ENCODE measurements around the gene C10orf90.

C10orf90 gene

GRCh38 chr10:126459032-126459831, 211.3 kb downstream of the C10orf90 start:
- no peak for TF ChIP-seq CTCF (IDR thresholded peaks at IDR 0.05; ENCODE audit: insufficient read depth, low read depth, low read length, missing control alignments)
- H3K4me3 ChIP-seq (ENCODE audit: low read length): no peak overlapping the region
- DNase-seq (ENCODE audit: low read depth): peak; percentile 68

GRCh38 chr10:126458466-126458865, 212.0 kb downstream of the C10orf90 start:
- DNase-seq (ENCODE audit: low read depth): no peak
- no peak for TF ChIP-seq CTCF (IDR thresholded peaks at IDR 0.05; ENCODE audit: insufficient read depth, low read depth, low read length, missing control alignments)
- H3K4me3 ChIP-seq (ENCODE audit: low read length): no peak overlapping the region

GRCh38 chr10:126456632-126457031, 213.9 kb downstream of the C10orf90 start:
- DNase-seq (ENCODE audit: low read depth): no peak
- TF ChIP-seq CTCF (IDR thresholded peaks at IDR 0.05; ENCODE audit: insufficient read depth, low read depth, low read length, missing control alignments): no peak
- no peak overlapping the region for H3K4me3 ChIP-seq (ENCODE audit: low read length)

GRCh38 chr10:126455766-126456405, 214.6 kb downstream of the C10orf90 start:
- TF ChIP-seq CTCF (IDR thresholded peaks at IDR 0.05; ENCODE audit: insufficient read depth, low read depth, low read length, missing control alignments): no peak
- H3K4me3 ChIP-seq (ENCODE audit: low read length): no peak overlapping the region

GRCh38 chr10:126455036-126455765, 215.3 kb downstream of the C10orf90 start:
- H3K4me3 ChIP-seq (ENCODE audit: low read length): no peak overlapping the region
- DNase-seq (ENCODE audit: low read depth): no peak
- TF ChIP-seq CTCF (IDR thresholded peaks at IDR 0.05; ENCODE audit: insufficient read depth, low read depth, low read length, missing control alignments): no peak

More at GRCh38 chr10:126455766-126456405, 214.6 kb downstream of the C10orf90 start:
- DNase-seq (ENCODE audit: low read depth): no peak

GRCh38 chr10:126454045-126454751, 216.3 kb downstream of the C10orf90 start:
- H3K4me3 ChIP-seq (ENCODE audit: low read length): no peak overlapping the region
- TF ChIP-seq CTCF (IDR thresholded peaks at IDR 0.05; ENCODE audit: insufficient read depth, low read depth, low read length, missing control alignments): no peak
- DNase-seq (ENCODE audit: low read depth): no peak

Data from epithelial cell of esophagus (primary cell).